A549 (cell line): ENCODE measurements around the gene ARL2. TPM values are rescaled to one million over a fixed set of nuclear protein-coding genes. Genes with fewer than 3 reads are reported as not detected.

ENCODE experiments used
- ATAC-seq, 2 experiments: fragments of 200-7000 bp in 1 of 2; fragments of >200 bp in 1 of 2; cut with Nextera tagmentation in 1 of 2; cut with Tn5 transposase in 1 of 2; 3 replicates each; pipeline versions ENCODE4 v1.8.0 to v1.9.1; 2018 to 2020; ENCODE audit warnings: mild to moderate bottlenecking in 1 of 2, moderate library complexity in 1 of 2
- CTCF ChIA-PET: fragments of 300-600 bp; sonication (Branson Sonifier 250); formaldehyde crosslinking; extraction: SDS; loops from one replicate; lab custom pipeline; 2021; ENCODE audit warnings: antibody characterized with exemption, inconsistent platforms; lab: Yijun Ruan, JAX
- POLR2A ChIA-PET: fragments of 350-600 bp; formaldehyde crosslinking; extraction: SDS; loops from one replicate; lab custom pipeline; 2021; ENCODE audit warnings: antibody characterized with exemption, inconsistent platforms; lab: Yijun Ruan, JAX
- DNase-seq, 2 experiments: peaks; one replicate each; pipeline versions ENCODE4 v3.0.0 to v3.0.0-alpha.2; 2011 to 2016; ENCODE audit warnings: low read depth in 1 of 2, low spot score in 1 of 2
- FAIRE-seq: peaks from 2 replicates; lab custom pipeline; 2011; peaks lifted over from hg19 to GRCh38; lab: Jason Lieb, UNC
- H3K27ac ChIP-seq, 2 experiments: fragments of >200 bp; sonication (Bioruptor Twin); formaldehyde crosslinking; 3 replicates each; pipeline ENCODE4 v1.5.1; 2016 to 2017
- H3K4me1 ChIP-seq: fragments of >200 bp; sonication (Bioruptor Twin); formaldehyde crosslinking; 3 replicates; pipeline ENCODE4 v1.6.1; 2016
- H3K4me2 ChIP-seq: fragments of >200 bp; sonication (Bioruptor Twin); formaldehyde crosslinking; 3 replicates; pipeline ENCODE4 v1.6.1; 2016
- H3K4me3 ChIP-seq: fragments of >200 bp; sonication (Bioruptor Twin); formaldehyde crosslinking; 3 replicates; pipeline ENCODE4 v1.5.1; 2016
- H3K9me3 ChIP-seq: fragments of >200 bp; sonication (Bioruptor Twin); formaldehyde crosslinking; 3 replicates; pipeline ENCODE4 v1.6.1; 2016
- ATOH8 ChIP-seq: fragments of 250-450 bp; sonication (Bioruptor Pico); IDR thresholded peaks from 2 replicates; pipeline ENCODE4 v1.5.0; 2020; ENCODE audit warnings: low read depth, mild to moderate bottlenecking, moderate library complexity
- CBX2 ChIP-seq: fragments of 200-600 bp; sonication (generic); IDR thresholded peaks from 2 replicates; pipeline ENCODE4 v1.6.1; 2016; ENCODE audit warnings: low read depth, mild to moderate bottlenecking, borderline replicate concordance
- CBX8 ChIP-seq: fragments of 200-600 bp; sonication (generic); IDR thresholded peaks from 2 replicates; pipeline ENCODE4 v1.6.1; 2016
- CTCF ChIP-seq: fragments of >200 bp; sonication (Bioruptor Twin); formaldehyde crosslinking; IDR thresholded peaks from 3 replicates; pipeline ENCODE4 v1.5.1; 2016
- E2F6 ChIP-seq: IDR thresholded peaks from 2 replicates; pipeline ENCODE4 v1.6.1; 2012; ENCODE audit warnings: low read depth, borderline replicate concordance
- EHF ChIP-seq: fragments of 250-450 bp; sonication (Bioruptor Pico); IDR thresholded peaks from 2 replicates; pipeline ENCODE4 v1.5.0; 2020; ENCODE audit warnings: mild to moderate bottlenecking
- ELK1 ChIP-seq: fragments of 150-350 bp; IDR thresholded peaks from 2 replicates; pipeline ENCODE4 v1.6.1; 2014; ENCODE audit warnings: low read depth, mild to moderate bottlenecking, low read length
- EP300 ChIP-seq, 2 experiments: fragments of >200 bp; sonication (Bioruptor Twin); formaldehyde crosslinking; IDR thresholded peaks; 2 replicates in 1 of 2; 3 replicates in 1 of 2; pipeline ENCODE4 v1.6.1; 2016 to 2017
- ESRRA ChIP-seq: fragments of 150-350 bp; IDR thresholded peaks from 2 replicates; pipeline ENCODE4 v1.6.1; 2014; ENCODE audit warnings: mild to moderate bottlenecking, low read length, borderline replicate concordance
- FOSB ChIP-seq: fragments of 250-450 bp; sonication (Bioruptor Pico); IDR thresholded peaks from 2 replicates; pipeline ENCODE4 v1.5.0; 2020; ENCODE audit warnings: mild to moderate bottlenecking, moderate library complexity
- FOXS1 ChIP-seq: fragments of 250-450 bp; sonication (Bioruptor Pico); IDR thresholded peaks from 2 replicates; pipeline ENCODE4 v1.5.0; 2020; ENCODE audit warnings: mild to moderate bottlenecking, moderate library complexity
- GATA3 ChIP-seq: IDR thresholded peaks from 2 replicates; pipeline ENCODE4 v1.6.1; 2012; ENCODE audit warnings: borderline replicate concordance
- HES2 ChIP-seq: fragments of >200 bp; sonication (Bioruptor Twin); formaldehyde crosslinking; IDR thresholded peaks from 2 replicates; pipeline ENCODE4 v1.6.1; 2016
- HMGXB4 ChIP-seq: fragments of 250-450 bp; sonication (Bioruptor Pico); IDR thresholded peaks from 2 replicates; pipeline ENCODE4 v1.5.0; 2021; ENCODE audit warnings: mild to moderate bottlenecking, moderate library complexity, borderline replicate concordance
- HOXA7 ChIP-seq: fragments of 250-450 bp; sonication (Bioruptor Pico); IDR thresholded peaks from 2 replicates; pipeline ENCODE4 v1.5.0; 2020; ENCODE audit warnings: mild to moderate bottlenecking, moderate library complexity
- HOXB13 ChIP-seq: fragments of 250-450 bp; sonication (Bioruptor Pico); IDR thresholded peaks from 2 replicates; pipeline ENCODE4 v1.5.0; 2020; ENCODE audit warnings: low read depth, mild to moderate bottlenecking, moderate library complexity
- HOXB5 ChIP-seq: fragments of 250-450 bp; sonication (Bioruptor Pico); IDR thresholded peaks from 2 replicates; pipeline ENCODE4 v1.5.0; 2020; ENCODE audit warnings: mild to moderate bottlenecking, moderate library complexity
- KDM5A ChIP-seq: fragments of 200-600 bp; sonication (generic); IDR thresholded peaks from 2 replicates; pipeline ENCODE4 v1.6.1; 2016; ENCODE audit warnings: antibody characterized with exemption, mild to moderate bottlenecking
- MAX ChIP-seq: IDR thresholded peaks from 2 replicates; pipeline ENCODE4 v1.6.1; 2012
- NFE2L2 ChIP-seq: fragments of 150-350 bp; conservative IDR thresholded peaks from 2 replicates; pipeline ENCODE4 v1.6.1; 2014; ENCODE audit warnings: low read length
- NPAS2 ChIP-seq: fragments of 250-450 bp; sonication (Bioruptor Pico); IDR thresholded peaks from 2 replicates; pipeline ENCODE4 v1.8.0; 2022; ENCODE audit warnings: mild to moderate bottlenecking, moderate library complexity, borderline replicate concordance
- NR3C1 ChIP-seq: fragments of >200 bp; sonication (Bioruptor Twin); formaldehyde crosslinking; IDR thresholded peaks from 3 replicates; pipeline ENCODE4 v1.6.1; 2017
- PBX3 ChIP-seq: IDR thresholded peaks from 2 replicates; pipeline ENCODE4 v1.6.1; 2012
- POLR2A ChIP-seq: IDR thresholded peaks from 2 replicates; pipeline ENCODE4 v1.6.1; 2012; ENCODE audit warnings: mild to moderate bottlenecking, low read length
- RARB ChIP-seq: fragments of 250-450 bp; sonication (Bioruptor Pico); IDR thresholded peaks from 2 replicates; pipeline ENCODE4 v1.8.0; 2021; ENCODE audit warnings: mild to moderate bottlenecking, moderate library complexity
- RCOR1 ChIP-seq: fragments of 150-350 bp; IDR thresholded peaks from 2 replicates; pipeline ENCODE4 v1.6.1; 2014; ENCODE audit warnings: antibody characterized with exemption, low read length, low read depth
- RNF2 ChIP-seq: fragments of 200-600 bp; sonication (generic); IDR thresholded peaks from 2 replicates; pipeline ENCODE4 v1.6.1; 2016; ENCODE audit warnings: low read depth, mild to moderate bottlenecking, antibody characterized with exemption, moderate library complexity, borderline replicate concordance
- SMC3 ChIP-seq: fragments of >200 bp; sonication (Bioruptor Twin); formaldehyde crosslinking; IDR thresholded peaks from 3 replicates; pipeline ENCODE4 v1.6.1; 2018; ENCODE audit warnings: inconsistent platforms
- TFCP2L1 ChIP-seq: fragments of 250-450 bp; sonication (Bioruptor Pico); IDR thresholded peaks from 2 replicates; pipeline ENCODE4 v1.5.0; 2021; ENCODE audit warnings: mild to moderate bottlenecking
- USF2 ChIP-seq: fragments of 450-650 bp; IDR thresholded peaks from 2 replicates; pipeline ENCODE4 v1.6.1; 2014; ENCODE audit warnings: antibody characterized with exemption
- ZC3H11A ChIP-seq: fragments of 450-650 bp; IDR thresholded peaks from 2 replicates; pipeline ENCODE4 v1.6.1; 2014; ENCODE audit warnings: antibody characterized with exemption, mild to moderate bottlenecking
- WGBS: methylation state at CpG from one replicate; pipeline ENCODE4 v1.1.6; 2017; ENCODE audit errors: missing lambda C conversion rate; 5-methylcytosine and 5-hydroxymethylcytosine counted together
- polyA minus RNA-seq: library from RNA; depleted of rRNA, polyadenylated mRNA; stranded (reverse); fragments of >200 nt; gene quantifications from 2 replicates; pipeline ENCODE4 v1.2.3, GENCODE V29; 2011; rRNA and poly(A)+ RNA removed
- polyA plus RNA-seq, 4 experiments: library from polyadenylated mRNA; depleted of rRNA in 3 of 4; stranded (reverse); fragments of >200 nt; fragmentation: RNase III in 1 of 4; extraction: RNeasy Plus Mini Kit Qiagen cat#74134 plus additional on column Dnase treatment in 1 of 4; gene quantifications; 2 replicates in 3 of 4; 3 replicates in 1 of 4; pipeline ENCODE4 v1.2.3, GENCODE V29; 2011 to 2017

Gene ARL2
- 117 and 129 TPM in 2 replicates for polyA plus RNA-seq (2011; rRNA removed)
- 226 and 286 TPM in 2 replicates for polyA plus RNA-seq (2012; cell fraction: cytosol; rRNA removed)
- polyA plus RNA-seq (2012; cell fraction: nucleus; rRNA removed), result 174 and 199 TPM in 2 replicates
- 136 to 166 TPM (median 160 TPM) in 3 replicates for polyA plus RNA-seq (2017; fragmentation: RNase III; extraction: RNeasy Plus Mini Kit Qiagen cat#74134 plus additional on column Dnase treatment)
- polyA minus RNA-seq, result 54.8 and 57.0 TPM in 2 replicates

GRCh38 chr11:65013888-65014725 lies at the start of gene ARL2:
Gene ARL2 (plus strand): TSS chr11:65014160. CDS start chr11:65014208, 48 bp downstream.
- ChIA-PET CTCF (interaction anchor here (0.7 to 8.0 kb wide), 72 partner anchors 8 to 252 kb away, joined by 3 to 97 read pairs (median 6); partner anchors contain the start of genes BATF2, CDC42BPG, CDCA5 and EHD1), POLR2A (interaction anchor here (0.8 to 1.2 kb wide), 5 partner anchors 18 to 178 kb away, joined by 3 to 4 read pairs (median 3); partner anchors contain the start of genes BATF2, CDC42BPG, MAJIN and TM7SF2)
- H3K9me3 ChIP-seq, result no peaks in the 10 kb centered on the region
- ATAC-seq (peak; percentile 90 to 92), DNase-seq (peak; percentile 91 to 94), FAIRE-seq (no peak)
- WGBS, result 2% methylated on average over 25 of the region's 96 CpGs
- peak within 1 kb of the TSS; percentile 65 for H3K4me3 ChIP-seq
- peak within 1 kb of the TSS; percentile 95 to 97 for H3K27ac ChIP-seq
- peak within 1 kb of the TSS; percentile 74 for H3K4me2 ChIP-seq
- H3K4me1 ChIP-seq, result peaks cover 26% of the 10 kb centered on the region
- TF ChIP-seq ZC3H11A (no peak), TFCP2L1 (no peak), USF2 (peak; percentile 97), RNF2 (no peak), HMGXB4 (CRISPR knock-in tag) (peak; percentile 94), EHF (CRISPR knock-in tag) (no peak), FOSB (CRISPR knock-in tag) (no peak), SMC3 (peak; percentile 41; the same call in 2 of the 3 replicates), EP300 (IDR thresholded peaks at IDR 0.05) (no peak), RARB (CRISPR knock-in tag) (no peak), MAX (peak; percentile 88), NR3C1 (no peak), E2F6 (peak; percentile 85; the same call in 1 of the 2 replicates), GATA3 (no peak), ATOH8 (CRISPR knock-in tag) (no peak), CBX2 (no peak), HOXB13 (CRISPR knock-in tag) (no peak), CBX8 (no peak), FOXS1 (CRISPR knock-in tag) (no peak), ELK1 (no peak), HES2 (no peak), ESRRA (no peak), POLR2A (peak; percentile 26), NPAS2 (CRISPR knock-in tag) (0 out of 2 replicates have a peak, but pooled peaks have one; percentile 10), CTCF (peak; percentile 80), HOXB5 (peak; percentile 73), HOXA7 (CRISPR knock-in tag) (no peak), PBX3 (no peak), RCOR1 (no peak), NFE2L2 (no peak), KDM5A (no peak)
